GM12872 (cell line): ENCODE results near the gene CLDN17.

Experiments used
- TF ChIP-seq, protein P1 (sequence below): IDR thresholded peaks from 3 replicates; pipeline ENCODE4 v1.5.1; 2011; ENCODE audit warnings: low read depth, mild to moderate bottlenecking, low read length, moderate library complexity; ENCODE audit not compliant: insufficient read depth

Gene CLDN17

DNA sequence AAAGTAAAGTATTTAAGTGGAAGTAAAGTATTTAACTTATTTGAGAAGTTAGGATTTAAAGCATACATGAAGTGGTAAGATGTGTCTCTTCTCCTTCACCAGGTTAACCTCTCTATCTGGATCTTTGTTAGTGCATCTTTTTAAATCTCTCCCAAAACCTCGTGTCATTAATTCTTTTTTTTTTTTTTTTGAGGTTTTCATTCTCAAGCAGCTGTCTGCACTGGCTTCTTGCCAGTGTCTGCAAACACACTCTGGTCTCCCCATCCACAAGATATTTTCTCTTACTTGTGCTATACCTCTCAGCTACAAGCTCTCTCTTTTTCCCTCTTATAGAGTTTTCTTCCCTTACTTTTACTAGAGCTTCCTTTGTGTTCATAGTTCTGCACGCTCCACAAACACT is 49.0 kb downstream of the CLDN17 start:
- TF ChIP-seq, protein P1, sequence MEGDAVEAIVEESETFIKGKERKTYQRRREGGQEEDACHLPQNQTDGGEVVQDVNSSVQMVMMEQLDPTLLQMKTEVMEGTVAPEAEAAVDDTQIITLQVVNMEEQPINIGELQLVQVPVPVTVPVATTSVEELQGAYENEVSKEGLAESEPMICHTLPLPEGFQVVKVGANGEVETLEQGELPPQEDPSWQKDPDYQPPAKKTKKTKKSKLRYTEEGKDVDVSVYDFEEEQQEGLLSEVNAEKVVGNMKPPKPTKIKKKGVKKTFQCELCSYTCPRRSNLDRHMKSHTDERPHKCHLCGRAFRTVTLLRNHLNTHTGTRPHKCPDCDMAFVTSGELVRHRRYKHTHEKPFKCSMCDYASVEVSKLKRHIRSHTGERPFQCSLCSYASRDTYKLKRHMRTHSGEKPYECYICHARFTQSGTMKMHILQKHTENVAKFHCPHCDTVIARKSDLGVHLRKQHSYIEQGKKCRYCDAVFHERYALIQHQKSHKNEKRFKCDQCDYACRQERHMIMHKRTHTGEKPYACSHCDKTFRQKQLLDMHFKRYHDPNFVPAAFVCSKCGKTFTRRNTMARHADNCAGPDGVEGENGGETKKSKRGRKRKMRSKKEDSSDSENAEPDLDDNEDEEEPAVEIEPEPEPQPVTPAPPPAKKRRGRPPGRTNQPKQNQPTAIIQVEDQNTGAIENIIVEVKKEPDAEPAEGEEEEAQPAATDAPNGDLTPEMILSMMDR: no peak

DNA sequence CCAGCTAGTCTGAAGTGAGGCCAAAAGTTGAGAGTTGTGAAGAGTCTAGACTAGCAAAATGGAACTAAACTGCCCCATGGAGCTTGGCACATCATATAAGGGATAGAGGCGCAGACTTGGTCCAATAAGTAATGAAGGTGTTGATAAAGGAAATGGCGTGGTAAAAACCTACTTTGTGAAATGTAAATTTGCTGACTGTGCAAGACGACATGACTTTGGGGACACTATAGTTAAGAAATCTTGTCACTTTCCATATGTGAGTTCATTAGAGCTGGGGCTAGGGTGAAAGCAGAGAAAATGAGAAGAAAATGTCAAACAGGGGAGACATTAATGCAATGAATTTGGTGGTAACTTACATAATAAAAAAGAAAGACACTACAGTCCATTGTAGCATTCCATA is 50.1 kb downstream of the CLDN17 start:
- TF ChIP-seq, protein P1: no peak
